ENCODE measurements around the gene RNU5D-1. TPM values are rescaled to one million over a fixed set of nuclear protein-coding genes. Genes with fewer than 3 reads are reported as not detected.

RNU5D-1 gene
- total and polyA plus RNA-seq, 2 of the 13 experiments (the other 11 are each of a cell fraction or from before 2014, with no cell fraction given): 165 TPM; not detected in 1

DNA sequence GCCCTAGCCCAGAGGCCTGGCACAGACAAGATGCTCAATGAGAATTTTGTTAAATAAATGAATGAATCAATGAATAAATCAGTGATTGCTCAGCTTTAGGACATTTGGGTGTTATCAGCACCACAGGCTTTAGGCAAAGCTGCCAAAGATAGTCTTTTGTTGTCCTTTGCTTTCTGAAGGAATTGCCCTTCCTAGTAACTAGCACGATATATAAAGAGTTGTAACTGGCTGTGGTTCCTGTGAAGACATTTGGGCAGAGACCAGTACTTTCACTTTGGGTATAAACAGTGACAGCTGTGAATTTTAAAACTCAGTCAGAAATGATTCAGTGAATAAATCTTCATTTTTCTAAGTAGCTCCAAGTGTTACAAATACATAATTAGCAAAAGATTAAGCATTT, 13.3 kb downstream of the RNU5D-1 start:
- H3K9me3 ChIP-seq (ENCODE audit: low read length): no peaks in the 10 kb centered on the region
- no peaks in the 10 kb centered on the region for H3K79me2 ChIP-seq (ENCODE audit: insufficient read depth, low read length)
- H2AFZ ChIP-seq (ENCODE audit: low read length): no peak overlapping the region
- H3K4me1 ChIP-seq (ENCODE audit: insufficient read depth, low read length): peaks cover 56% of the 10 kb centered on the region
- 23% methylated on average over 1 of the region's 1 CpG for whole genome bisulfite sequencing (ENCODE audit: low lambda C conversion rate)
- intact Hi-C loops (cut with micrococcal nuclease; ENCODE audit: unreplicated experiment): no loop called here
- H3K9ac ChIP-seq (ENCODE audit: insufficient read depth, low read depth, low read length): no peak overlapping the region
- ChIA-PET CTCF (ENCODE audit: low intra/inter-chr PET ratio, low total read pairs) (interaction anchor here (1.2 kb wide), 1 partner anchor 12 kb away, joined by 3 read pairs; no protein-coding TSS in a partner anchor), POLR2A (interaction anchor here (1.2 to 1.3 kb wide), 2 partner anchors 9 to 622 kb away, joined by 3 read pairs; partner anchors contain the start of genes MUTYH and TOE1)
- no peak for ATAC-seq
- H3K27ac ChIP-seq (ENCODE audit: extremely low read length, insufficient read depth, low read length): no peak overlapping the region
- no peak overlapping the region for H3K4me2 ChIP-seq (ENCODE audit: low read depth, low read length)
- no TSS peak for BruUV-seq (replicated peaks)
- TF ChIP-seq SRSF4 (IDR thresholded peaks at IDR 0.05; ENCODE audit: low read depth, low read length, poor library complexity, severe bottlenecking) (no peak), NCOA1 (CRISPR knock-in tag; IDR thresholded peaks at IDR 0.05) (no peak), BATF2 (CRISPR knock-in tag; IDR thresholded peaks at IDR 0.05) (no peak), HIVEP1 (CRISPR knock-in tag; IDR thresholded peaks at IDR 0.05) (no peak), KDM4B (CRISPR knock-in tag; IDR thresholded peaks at IDR 0.05) (no peak), ZNF34 (CRISPR knock-in tag; IDR thresholded peaks at IDR 0.05; ENCODE audit: borderline replicate concordance) (no peak), REST (IDR thresholded peaks at IDR 0.05; ENCODE audit: borderline replicate concordance in 1 of 2, low read depth in 1 of 2, low read length in 2 of 2) (no peak)
- TF ChIP-seq, protein P1, sequence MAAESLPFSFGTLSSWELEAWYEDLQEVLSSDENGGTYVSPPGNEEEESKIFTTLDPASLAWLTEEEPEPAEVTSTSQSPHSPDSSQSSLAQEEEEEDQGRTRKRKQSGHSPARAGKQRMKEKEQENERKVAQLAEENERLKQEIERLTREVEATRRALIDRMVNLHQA (CRISPR knock-in tag; IDR thresholded peaks at IDR 0.05): no peak
- no peaks in the 10 kb centered on the region for H4K20me1 ChIP-seq (ENCODE audit: insufficient read depth, low read length)
- no peak for FAIRE-seq
- H3K27me3 ChIP-seq (ENCODE audit: control insufficient read depth in 1 of 2, insufficient read depth in 2 of 2, low read length in 2 of 2): 0 out of 5 replicates have a peak, but pooled peaks cover 0 to 12% of the 10 kb centered on the region in 2 experiments
- H3K36me3 ChIP-seq (replicated peaks in 1 of 2; ENCODE audit: control insufficient read depth in 1 of 2, insufficient read depth in 2 of 2, low read length in 2 of 2): no peaks in the 10 kb centered on the region
- in situ Hi-C loops (cut with HindIII; ENCODE audit: extremely low pct_ligation_motif_present, low pct_unique_long_range_greater_than_20kb): no loop called here
- DNase-seq (ENCODE audit: low spot score): no peak
- no peak overlapping the region for H3K4me3 ChIP-seq (replicated peaks in 1 of 3; ENCODE audit: insufficient read depth in 1 of 3, low read depth in 2 of 3, low read length in 3 of 3)

All from HepG2 (cell line).